Measurements from ENCODE around the gene ELK1. TPM values are rescaled to one million over a fixed set of nuclear protein-coding genes. Genes with fewer than 3 reads are reported as not detected.

Gene ELK1
- total RNA-seq, 1 experiment from 2014 or later = 22.0 TPM

DNA sequence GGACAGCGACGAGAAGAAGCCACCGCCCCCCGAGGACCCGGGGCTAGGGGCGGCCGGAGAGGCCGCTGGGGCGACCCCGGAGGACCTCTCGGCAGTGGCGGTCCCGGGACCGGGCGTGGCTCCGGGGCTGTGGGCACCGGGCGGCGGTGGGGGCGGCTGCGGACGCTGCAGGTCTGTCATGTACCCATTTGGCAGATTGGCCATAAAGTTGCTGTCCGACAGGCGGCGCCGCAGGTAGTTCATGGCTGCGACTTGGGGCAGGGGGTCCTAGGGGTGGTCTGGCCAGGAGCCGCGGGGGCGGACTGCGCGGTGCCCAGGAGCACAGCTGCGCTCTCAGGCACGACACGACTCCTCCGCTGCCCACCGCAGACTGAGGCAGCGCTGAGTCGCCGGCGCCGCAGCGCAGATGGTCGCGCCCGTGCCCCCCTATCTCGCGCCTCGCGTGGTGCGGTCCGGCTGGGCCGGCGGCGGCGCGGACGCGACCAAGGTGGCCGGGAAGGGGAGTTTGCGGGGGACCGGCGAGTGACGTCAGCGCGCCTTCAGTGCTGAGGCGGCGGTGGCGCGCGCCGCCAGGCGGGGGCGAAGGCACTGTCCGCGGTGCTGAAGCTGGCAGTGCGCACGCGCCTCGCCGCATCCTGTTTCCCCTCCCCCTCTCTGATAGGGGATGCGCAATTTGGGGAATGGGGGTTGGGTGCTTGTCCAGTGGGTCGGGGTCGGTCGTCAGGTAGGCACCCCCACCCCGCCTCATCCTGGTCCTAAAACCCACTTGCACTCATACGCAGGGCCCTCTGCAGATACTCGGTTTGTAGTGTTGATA is 30.7 kb downstream of the ELK1 start, which contains the start of gene SYN1:
SYN1 (minus strand) TSS at position 372 of the 817 bp plus-strand sequence; CDS start at position 243, 129 bp downstream.
- no peaks in the 10 kb centered on the region for H3K4me1 ChIP-seq (replicated peaks; ENCODE audit: insufficient read depth)
- DNase-seq = no peak
- CTCF ChIA-PET = no interaction called here
- H3K9me2 ChIP-seq (ENCODE audit: insufficient read depth) = no peaks in the 10 kb centered on the region
- H3K9me3 ChIP-seq (ENCODE audit: insufficient read depth, low read depth) = no peaks in the 10 kb centered on the region
- TF ChIP-seq, protein P1, sequence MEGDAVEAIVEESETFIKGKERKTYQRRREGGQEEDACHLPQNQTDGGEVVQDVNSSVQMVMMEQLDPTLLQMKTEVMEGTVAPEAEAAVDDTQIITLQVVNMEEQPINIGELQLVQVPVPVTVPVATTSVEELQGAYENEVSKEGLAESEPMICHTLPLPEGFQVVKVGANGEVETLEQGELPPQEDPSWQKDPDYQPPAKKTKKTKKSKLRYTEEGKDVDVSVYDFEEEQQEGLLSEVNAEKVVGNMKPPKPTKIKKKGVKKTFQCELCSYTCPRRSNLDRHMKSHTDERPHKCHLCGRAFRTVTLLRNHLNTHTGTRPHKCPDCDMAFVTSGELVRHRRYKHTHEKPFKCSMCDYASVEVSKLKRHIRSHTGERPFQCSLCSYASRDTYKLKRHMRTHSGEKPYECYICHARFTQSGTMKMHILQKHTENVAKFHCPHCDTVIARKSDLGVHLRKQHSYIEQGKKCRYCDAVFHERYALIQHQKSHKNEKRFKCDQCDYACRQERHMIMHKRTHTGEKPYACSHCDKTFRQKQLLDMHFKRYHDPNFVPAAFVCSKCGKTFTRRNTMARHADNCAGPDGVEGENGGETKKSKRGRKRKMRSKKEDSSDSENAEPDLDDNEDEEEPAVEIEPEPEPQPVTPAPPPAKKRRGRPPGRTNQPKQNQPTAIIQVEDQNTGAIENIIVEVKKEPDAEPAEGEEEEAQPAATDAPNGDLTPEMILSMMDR (conservative IDR thresholded peaks at IDR 0.05) = no peak
- TF ChIP-seq EZH2 (IDR thresholded peaks at IDR 0.05; ENCODE audit: low read depth) = no peak
- no peaks in the 10 kb centered on the region for H3K79me2 ChIP-seq (ENCODE audit: low read depth)
- H3F3A ChIP-seq (ENCODE audit: insufficient read depth, low read depth) = no peaks in the 10 kb centered on the region
- intact Hi-C loops (cut with micrococcal nuclease; ENCODE audit: unreplicated experiment) = no loop called here
- no peak within 1 kb of the TSS for H3K27ac ChIP-seq
- no peak within 1 kb of the TSS for H3K4me2 ChIP-seq
- no peak within 1 kb of the TSS for H3K4me3 ChIP-seq
- POLR2A ChIA-PET (ENCODE audit: unreplicated experiment) = no interaction called here
- no peaks in the 10 kb centered on the region for H3K27me3 ChIP-seq (ENCODE audit: insufficient read depth, low read depth)
- no peak within 1 kb of the TSS for H2AFZ ChIP-seq
- no peaks in the 10 kb centered on the region for H4K20me1 ChIP-seq (ENCODE audit: insufficient read depth)
- no peaks in the 10 kb centered on the region for H3K36me3 ChIP-seq (ENCODE audit: low read depth)
- no TSS peak for BruUV-seq (replicated peaks)

DNA sequence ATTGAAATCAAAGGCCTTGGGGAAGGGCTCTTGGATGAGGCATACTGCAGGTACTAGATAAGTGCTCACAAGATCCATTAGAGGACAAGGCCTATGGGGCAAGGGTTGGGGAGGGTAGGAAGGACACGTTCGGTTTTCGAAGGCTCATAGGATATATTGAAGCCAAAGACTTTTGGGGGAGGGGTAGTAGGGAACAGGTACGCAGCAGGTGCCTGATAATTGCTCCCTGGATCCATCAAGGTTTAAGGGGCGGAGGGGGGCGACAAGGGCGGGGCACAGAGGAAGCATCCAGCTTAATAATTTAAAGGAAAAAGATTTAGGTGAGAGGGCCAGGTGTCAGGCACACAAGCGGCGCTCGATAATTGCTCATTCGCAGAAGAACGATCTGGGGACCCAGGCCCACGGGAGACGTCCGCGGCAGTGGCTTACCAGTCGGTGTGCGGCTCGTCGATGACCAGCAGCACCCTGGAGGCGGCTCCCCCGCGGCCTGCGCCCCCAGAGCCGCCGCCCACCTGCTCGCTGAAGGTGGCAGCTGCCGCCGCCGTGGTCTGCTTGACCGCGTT is 31.4 kb downstream of the ELK1 start:
- Histone ChIP-seq H3F3A (ENCODE audit: insufficient read depth, low read depth) (no peaks in the 10 kb centered on the region), H3K79me2 (ENCODE audit: low read depth) (no peaks in the 10 kb centered on the region), H3K4me3 (no peak overlapping the region), H2AFZ (no peak overlapping the region), H3K9me2 (ENCODE audit: insufficient read depth) (no peaks in the 10 kb centered on the region), H4K20me1 (ENCODE audit: insufficient read depth) (no peaks in the 10 kb centered on the region), H3K27ac (no peak overlapping the region), H3K4me2 (no peak overlapping the region), H3K27me3 (ENCODE audit: insufficient read depth, low read depth) (no peaks in the 10 kb centered on the region), H3K36me3 (ENCODE audit: low read depth) (no peaks in the 10 kb centered on the region), H3K9me3 (ENCODE audit: insufficient read depth, low read depth) (no peaks in the 10 kb centered on the region), H3K4me1 (replicated peaks; ENCODE audit: insufficient read depth) (no peaks in the 10 kb centered on the region)
- no TSS peak for BruUV-seq (replicated peaks)
- TF ChIP-seq, protein P1 (conservative IDR thresholded peaks at IDR 0.05) = no peak
- intact Hi-C loops (cut with micrococcal nuclease; ENCODE audit: unreplicated experiment) = no loop called here
- ChIA-PET CTCF (no interaction called here), POLR2A (ENCODE audit: unreplicated experiment) (no interaction called here)
- DNase-seq = no peak

DNA sequence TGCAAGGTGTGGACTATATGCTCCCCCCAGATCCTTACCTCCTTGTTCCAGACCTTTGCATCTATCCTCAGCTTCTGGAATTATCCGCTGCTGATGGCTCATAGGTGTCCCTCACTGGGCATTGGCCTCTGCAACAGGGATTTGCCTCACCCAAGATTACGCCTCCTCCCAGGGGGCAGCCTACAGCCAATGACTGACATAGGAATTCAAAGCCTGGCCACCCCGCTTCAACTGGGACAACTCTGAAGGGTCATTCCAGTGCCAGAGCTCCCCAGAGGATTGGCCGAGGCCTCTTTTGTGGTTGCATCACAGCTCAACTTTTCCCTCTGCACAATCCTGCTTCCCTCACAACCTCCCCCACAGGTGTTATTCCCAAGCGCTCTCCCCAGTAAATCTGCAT is 35.7 kb downstream of the ELK1 start:
- Histone ChIP-seq H3K4me2 (no peak overlapping the region), H3K9me3 (ENCODE audit: insufficient read depth, low read depth) (no peaks in the 10 kb centered on the region), H3K36me3 (ENCODE audit: low read depth) (no peaks in the 10 kb centered on the region), H3F3A (ENCODE audit: insufficient read depth, low read depth) (no peaks in the 10 kb centered on the region), H2AFZ (no peak overlapping the region), H3K79me2 (ENCODE audit: low read depth) (no peaks in the 10 kb centered on the region), H4K20me1 (ENCODE audit: insufficient read depth) (no peaks in the 10 kb centered on the region), H3K9me2 (ENCODE audit: insufficient read depth) (no peaks in the 10 kb centered on the region), H3K4me3 (no peak overlapping the region), H3K4me1 (replicated peaks; ENCODE audit: insufficient read depth) (no peaks in the 10 kb centered on the region), H3K27me3 (ENCODE audit: insufficient read depth, low read depth) (no peaks in the 10 kb centered on the region), H3K27ac (no peak overlapping the region)
- intact Hi-C loops (cut with micrococcal nuclease; ENCODE audit: unreplicated experiment) = no loop called here
- POLR2A ChIA-PET (ENCODE audit: unreplicated experiment) = no interaction called here
- no TSS peak for BruUV-seq (replicated peaks)
- TF ChIP-seq, protein P1 (conservative IDR thresholded peaks at IDR 0.05) = no peak
- TF ChIP-seq EZH2 (IDR thresholded peaks at IDR 0.05; ENCODE audit: low read depth) = no peak
- no peak for DNase-seq
- CTCF ChIA-PET = no interaction called here

Data from PC-9 (cell line).